Measurements from ENCODE around the gene NFKBIL1. TPM values are rescaled to one million over a fixed set of nuclear protein-coding genes. Genes with fewer than 3 reads are reported as not detected.

The NFKBIL1 gene
- total and polyA plus RNA-seq, 9 of the 15 experiments (the other 6 are each of a cell fraction or from before 2014, with no cell fraction given), result 0.49 to 33.1 (median 7.6) TPM

- TF ChIP-seq PBX2 (CRISPR knock-in tag; IDR thresholded peaks at IDR 0.05; ENCODE audit: low read depth) (no peak), PBX2 (tag; conservative IDR thresholded peaks at IDR 0.05; ENCODE audit: low read depth) (no peak), ERF (CRISPR knock-in tag; IDR thresholded peaks at IDR 0.05) (peak; percentile 77), CBFB (CRISPR knock-in tag; IDR thresholded peaks at IDR 0.05) (peak; percentile 60; the same call in 1 of the 2 replicates), ZNF778 (CRISPR knock-in tag; IDR thresholded peaks at IDR 0.05) (no peak), ZNF561 (CRISPR knock-in tag; conservative IDR thresholded peaks at IDR 0.05) (no peak), BMI1 (IDR thresholded peaks at IDR 0.05; ENCODE audit: low read length) (no peak), MTA3 (IDR thresholded peaks at IDR 0.05; ENCODE audit: borderline replicate concordance) (peak; percentile 95), NFIX (CRISPR knock-in tag; IDR thresholded peaks at IDR 0.05; ENCODE audit: low read depth) (no peak), ZNF57 (CRISPR knock-in tag; IDR thresholded peaks at IDR 0.05) (no peak), ZNF436 (CRISPR knock-in tag; IDR thresholded peaks at IDR 0.05) (no peak), ASH1L (IDR thresholded peaks at IDR 0.05; ENCODE audit: borderline replicate concordance, low read depth, partially characterized antibody) (no peak), NELFE (IDR thresholded peaks at IDR 0.05; ENCODE audit: insufficient read depth, insufficient read length) (no peak), ARID1B (IDR thresholded peaks at IDR 0.05) (peak; percentile 9; the same call in 1 of the 2 replicates)
- TF ChIP-seq, protein P1, sequence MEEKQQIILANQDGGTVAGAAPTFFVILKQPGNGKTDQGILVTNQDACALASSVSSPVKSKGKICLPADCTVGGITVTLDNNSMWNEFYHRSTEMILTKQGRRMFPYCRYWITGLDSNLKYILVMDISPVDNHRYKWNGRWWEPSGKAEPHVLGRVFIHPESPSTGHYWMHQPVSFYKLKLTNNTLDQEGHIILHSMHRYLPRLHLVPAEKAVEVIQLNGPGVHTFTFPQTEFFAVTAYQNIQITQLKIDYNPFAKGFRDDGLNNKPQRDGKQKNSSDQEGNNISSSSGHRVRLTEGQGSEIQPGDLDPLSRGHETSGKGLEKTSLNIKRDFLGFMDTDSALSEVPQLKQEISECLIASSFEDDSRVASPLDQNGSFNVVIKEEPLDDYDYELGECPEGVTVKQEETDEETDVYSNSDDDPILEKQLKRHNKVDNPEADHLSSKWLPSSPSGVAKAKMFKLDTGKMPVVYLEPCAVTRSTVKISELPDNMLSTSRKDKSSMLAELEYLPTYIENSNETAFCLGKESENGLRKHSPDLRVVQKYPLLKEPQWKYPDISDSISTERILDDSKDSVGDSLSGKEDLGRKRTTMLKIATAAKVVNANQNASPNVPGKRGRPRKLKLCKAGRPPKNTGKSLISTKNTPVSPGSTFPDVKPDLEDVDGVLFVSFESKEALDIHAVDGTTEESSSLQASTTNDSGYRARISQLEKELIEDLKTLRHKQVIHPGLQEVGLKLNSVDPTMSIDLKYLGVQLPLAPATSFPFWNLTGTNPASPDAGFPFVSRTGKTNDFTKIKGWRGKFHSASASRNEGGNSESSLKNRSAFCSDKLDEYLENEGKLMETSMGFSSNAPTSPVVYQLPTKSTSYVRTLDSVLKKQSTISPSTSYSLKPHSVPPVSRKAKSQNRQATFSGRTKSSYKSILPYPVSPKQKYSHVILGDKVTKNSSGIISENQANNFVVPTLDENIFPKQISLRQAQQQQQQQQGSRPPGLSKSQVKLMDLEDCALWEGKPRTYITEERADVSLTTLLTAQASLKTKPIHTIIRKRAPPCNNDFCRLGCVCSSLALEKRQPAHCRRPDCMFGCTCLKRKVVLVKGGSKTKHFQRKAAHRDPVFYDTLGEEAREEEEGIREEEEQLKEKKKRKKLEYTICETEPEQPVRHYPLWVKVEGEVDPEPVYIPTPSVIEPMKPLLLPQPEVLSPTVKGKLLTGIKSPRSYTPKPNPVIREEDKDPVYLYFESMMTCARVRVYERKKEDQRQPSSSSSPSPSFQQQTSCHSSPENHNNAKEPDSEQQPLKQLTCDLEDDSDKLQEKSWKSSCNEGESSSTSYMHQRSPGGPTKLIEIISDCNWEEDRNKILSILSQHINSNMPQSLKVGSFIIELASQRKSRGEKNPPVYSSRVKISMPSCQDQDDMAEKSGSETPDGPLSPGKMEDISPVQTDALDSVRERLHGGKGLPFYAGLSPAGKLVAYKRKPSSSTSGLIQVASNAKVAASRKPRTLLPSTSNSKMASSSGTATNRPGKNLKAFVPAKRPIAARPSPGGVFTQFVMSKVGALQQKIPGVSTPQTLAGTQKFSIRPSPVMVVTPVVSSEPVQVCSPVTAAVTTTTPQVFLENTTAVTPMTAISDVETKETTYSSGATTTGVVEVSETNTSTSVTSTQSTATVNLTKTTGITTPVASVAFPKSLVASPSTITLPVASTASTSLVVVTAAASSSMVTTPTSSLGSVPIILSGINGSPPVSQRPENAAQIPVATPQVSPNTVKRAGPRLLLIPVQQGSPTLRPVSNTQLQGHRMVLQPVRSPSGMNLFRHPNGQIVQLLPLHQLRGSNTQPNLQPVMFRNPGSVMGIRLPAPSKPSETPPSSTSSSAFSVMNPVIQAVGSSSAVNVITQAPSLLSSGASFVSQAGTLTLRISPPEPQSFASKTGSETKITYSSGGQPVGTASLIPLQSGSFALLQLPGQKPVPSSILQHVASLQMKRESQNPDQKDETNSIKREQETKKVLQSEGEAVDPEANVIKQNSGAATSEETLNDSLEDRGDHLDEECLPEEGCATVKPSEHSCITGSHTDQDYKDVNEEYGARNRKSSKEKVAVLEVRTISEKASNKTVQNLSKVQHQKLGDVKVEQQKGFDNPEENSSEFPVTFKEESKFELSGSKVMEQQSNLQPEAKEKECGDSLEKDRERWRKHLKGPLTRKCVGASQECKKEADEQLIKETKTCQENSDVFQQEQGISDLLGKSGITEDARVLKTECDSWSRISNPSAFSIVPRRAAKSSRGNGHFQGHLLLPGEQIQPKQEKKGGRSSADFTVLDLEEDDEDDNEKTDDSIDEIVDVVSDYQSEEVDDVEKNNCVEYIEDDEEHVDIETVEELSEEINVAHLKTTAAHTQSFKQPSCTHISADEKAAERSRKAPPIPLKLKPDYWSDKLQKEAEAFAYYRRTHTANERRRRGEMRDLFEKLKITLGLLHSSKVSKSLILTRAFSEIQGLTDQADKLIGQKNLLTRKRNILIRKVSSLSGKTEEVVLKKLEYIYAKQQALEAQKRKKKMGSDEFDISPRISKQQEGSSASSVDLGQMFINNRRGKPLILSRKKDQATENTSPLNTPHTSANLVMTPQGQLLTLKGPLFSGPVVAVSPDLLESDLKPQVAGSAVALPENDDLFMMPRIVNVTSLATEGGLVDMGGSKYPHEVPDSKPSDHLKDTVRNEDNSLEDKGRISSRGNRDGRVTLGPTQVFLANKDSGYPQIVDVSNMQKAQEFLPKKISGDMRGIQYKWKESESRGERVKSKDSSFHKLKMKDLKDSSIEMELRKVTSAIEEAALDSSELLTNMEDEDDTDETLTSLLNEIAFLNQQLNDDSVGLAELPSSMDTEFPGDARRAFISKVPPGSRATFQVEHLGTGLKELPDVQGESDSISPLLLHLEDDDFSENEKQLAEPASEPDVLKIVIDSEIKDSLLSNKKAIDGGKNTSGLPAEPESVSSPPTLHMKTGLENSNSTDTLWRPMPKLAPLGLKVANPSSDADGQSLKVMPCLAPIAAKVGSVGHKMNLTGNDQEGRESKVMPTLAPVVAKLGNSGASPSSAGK (IDR thresholded peaks at IDR 0.05), result peak; percentile 93
These were observed 33.5 kb downstream of the NFKBIL1 start (continued) for GRCh38 chr6:31580807-31581433.
